Activated effector memory CD4-positive, alpha-beta T cell treated with anti-CD3 and anti-CD28 coated beads, Interleukin-2, amount 50 U/mL, for 16 hours (primary cell): ENCODE results near the gene F2RL3.

Experiments used
- DNase-seq: peaks from one replicate; pipeline ENCODE4 v3.0.0-alpha.2; 2020

The F2RL3 gene

GRCh38 chr19:16875584-16876555 is 12.9 kb upstream of the F2RL3 start:
- DNase-seq: no peak

GRCh38 chr19:16876904-16877361 is 11.9 kb upstream of the F2RL3 start:
- no peak for DNase-seq

- DNase-seq: no peak
Measured at GRCh38 chr19:16877581-16877980, 11.2 kb upstream of the F2RL3 start.

GRCh38 chr19:16878181-16878965 is 10.4 kb upstream of the F2RL3 start:
- no peak for DNase-seq

- no peak for DNase-seq
Measured at GRCh38 chr19:16880884-16881554, 7.8 kb upstream of the F2RL3 start.

GRCh38 chr19:16882146-16882545 is 6.7 kb upstream of the F2RL3 start:
- DNase-seq: no peak

GRCh38 chr19:16883522-16883921 is 5.3 kb upstream of the F2RL3 start:
- DNase-seq: no peak

- no peak for DNase-seq
Measured at GRCh38 chr19:16885166-16885565, 3.6 kb upstream of the F2RL3 start.

- no peak for DNase-seq
Measured at GRCh38 chr19:16886305-16886880, 2.4 kb upstream of the F2RL3 start.

GRCh38 chr19:16887353-16888265 is 1.2 kb upstream of the F2RL3 start:
- DNase-seq: no peak

- no peak for DNase-seq
Measured at GRCh38 chr19:16889366-16889882, 625 bp downstream of the F2RL3 start.

GRCh38 chr19:16889883-16890460 is 1.2 kb downstream of the F2RL3 start:
- DNase-seq: no peak

GRCh38 chr19:16890461-16891184 is 1.8 kb downstream of the F2RL3 start:
- no peak for DNase-seq

- no peak for DNase-seq
Measured at GRCh38 chr19:16891696-16892382, 3.0 kb downstream of the F2RL3 start.

GRCh38 chr19:16892436-16892835 is 3.6 kb downstream of the F2RL3 start:
- DNase-seq: no peak

- DNase-seq: no peak
Measured at GRCh38 chr19:16892868-16893685, 4.3 kb downstream of the F2RL3 start.

- DNase-seq: no peak
Measured at GRCh38 chr19:16893686-16893989, 4.8 kb downstream of the F2RL3 start.

- no peak for DNase-seq
Measured at GRCh38 chr19:16894080-16894479, 5.3 kb downstream of the F2RL3 start.
